Ascending aorta (tissue), 2 donors: ENCODE measurements around the gene TCF20. TPM values are rescaled to one million over a fixed set of nuclear protein-coding genes. Genes with fewer than 3 reads are reported as not detected.

Experiments used
- DNase-seq, 2 donors: peaks; one replicate each; pipeline ENCODE4 v3.0.0-alpha.2; 2019; ENCODE audit warnings: low spot score in 2 of 2
- H3K27ac ChIP-seq, 2 donors: fragments of 200-600 bp; sonication (generic); one replicate each; pipeline ENCODE4 v1.5.1; 2016 to 2017; ENCODE audit warnings: mild to moderate bottlenecking in 1 of 2
- H3K27me3 ChIP-seq: fragments of 200-600 bp; sonication (generic); one replicate; pipeline ENCODE4 v1.5.1; 2017
- H3K36me3 ChIP-seq, 2 donors: fragments of 200-600 bp; sonication (generic); one replicate each; pipeline ENCODE4 v1.5.1; 2016
- H3K4me1 ChIP-seq, 2 donors: fragments of 200-600 bp; sonication (generic); one replicate each; pipeline ENCODE4 v1.5.1; 2016 to 2017; ENCODE audit warnings: mild to moderate bottlenecking in 1 of 2
- H3K4me3 ChIP-seq, 2 donors: fragments of 200-600 bp; sonication (generic); one replicate each; pipeline ENCODE4 v1.5.1; 2016 to 2017; ENCODE audit warnings: mild to moderate bottlenecking in 1 of 2
- H3K9me3 ChIP-seq, 2 donors: fragments of 200-600 bp; sonication (generic); one replicate each; pipeline ENCODE4 v1.5.1; 2016
- CTCF ChIP-seq, 3 experiments: fragments of 200-600 bp in 2 of 3; fragments of 450-650 bp in 1 of 3; sonication (generic) in 2 of 3; IDR thresholded peaks; one replicate each; pipeline ENCODE4 v1.5.1; 2016 to 2019; ENCODE audit warnings: antibody characterized with exemption in 3 of 3, mild to moderate bottlenecking in 1 of 3, moderate library complexity in 1 of 3
- intact Hi-C: fragments of 100-400 bp; cut with DNase I; formaldehyde crosslinking; loops from one replicate; pipeline ENCODE4 v1.15.1; 2023
- total RNA-seq: library from RNA; depleted of rRNA; stranded (reverse); fragments of >200 nt; gene quantifications from one replicate; pipeline ENCODE4 v1.1.0, GENCODE V29; 2016

TCF20 gene
- total RNA-seq, 1 donor from 2014 or later = 11.9 TPM

GRCh38 chr22:42303396-42304323, 33.2 kb upstream of the TCF20 start:
- Histone ChIP-seq H3K4me3 (no peak overlapping the region), H3K27me3 (no peaks in the 10 kb centered on the region), H3K4me1 (peaks cover 0 to 8% of the 10 kb centered on the region in 2 donors), H3K36me3 (no peaks in the 10 kb centered on the region), H3K9me3 (no peaks in the 10 kb centered on the region), H3K27ac (no peak overlapping the region)
- intact Hi-C loops = no loop called here
- TF ChIP-seq CTCF (IDR thresholded peaks at IDR 0.05) = no peak
- no peak for DNase-seq

DNA sequence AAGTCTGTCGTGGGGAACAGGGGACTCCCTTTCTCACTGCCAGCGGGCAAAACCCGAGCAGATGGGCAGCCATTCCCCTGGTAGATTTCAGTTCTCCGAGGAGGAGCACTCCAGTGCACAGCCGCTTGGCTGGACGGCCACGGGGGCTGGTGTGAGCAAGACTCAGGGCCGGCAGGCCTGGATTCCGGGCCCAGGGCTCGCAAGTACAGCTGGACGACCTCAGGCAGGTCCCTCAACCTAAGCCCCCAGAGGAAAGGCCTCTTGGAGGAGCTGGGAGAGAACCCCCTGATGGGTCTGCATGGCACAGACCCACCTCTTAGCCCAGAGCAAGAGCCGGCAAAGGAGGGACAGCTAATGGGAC, 31.3 kb upstream of the TCF20 start:
- H3K27me3 ChIP-seq = no peaks in the 10 kb centered on the region
- no peak overlapping the region for H3K27ac ChIP-seq
- TF ChIP-seq CTCF (IDR thresholded peaks at IDR 0.05) = no peak
- no peaks in the 10 kb centered on the region for H3K36me3 ChIP-seq
- no peak for DNase-seq
- no peak overlapping the region for H3K4me3 ChIP-seq
- peaks cover 0 to 8% of the 10 kb centered on the region in 2 donors for H3K4me1 ChIP-seq
- no peaks in the 10 kb centered on the region for H3K9me3 ChIP-seq
- intact Hi-C loops = no loop called here

GRCh38 chr22:42301077-42301741, 30.8 kb upstream of the TCF20 start:
- Histone ChIP-seq H3K36me3 (no peaks in the 10 kb centered on the region), H3K27me3 (no peaks in the 10 kb centered on the region), H3K9me3 (no peaks in the 10 kb centered on the region), H3K27ac (no peak overlapping the region), H3K4me3 (no peak overlapping the region), H3K4me1 (peaks cover 0 to 8% of the 10 kb centered on the region in 2 donors)
- no peak for TF ChIP-seq CTCF (IDR thresholded peaks at IDR 0.05)
- no peak for DNase-seq
- intact Hi-C loops = no loop called here

DNA sequence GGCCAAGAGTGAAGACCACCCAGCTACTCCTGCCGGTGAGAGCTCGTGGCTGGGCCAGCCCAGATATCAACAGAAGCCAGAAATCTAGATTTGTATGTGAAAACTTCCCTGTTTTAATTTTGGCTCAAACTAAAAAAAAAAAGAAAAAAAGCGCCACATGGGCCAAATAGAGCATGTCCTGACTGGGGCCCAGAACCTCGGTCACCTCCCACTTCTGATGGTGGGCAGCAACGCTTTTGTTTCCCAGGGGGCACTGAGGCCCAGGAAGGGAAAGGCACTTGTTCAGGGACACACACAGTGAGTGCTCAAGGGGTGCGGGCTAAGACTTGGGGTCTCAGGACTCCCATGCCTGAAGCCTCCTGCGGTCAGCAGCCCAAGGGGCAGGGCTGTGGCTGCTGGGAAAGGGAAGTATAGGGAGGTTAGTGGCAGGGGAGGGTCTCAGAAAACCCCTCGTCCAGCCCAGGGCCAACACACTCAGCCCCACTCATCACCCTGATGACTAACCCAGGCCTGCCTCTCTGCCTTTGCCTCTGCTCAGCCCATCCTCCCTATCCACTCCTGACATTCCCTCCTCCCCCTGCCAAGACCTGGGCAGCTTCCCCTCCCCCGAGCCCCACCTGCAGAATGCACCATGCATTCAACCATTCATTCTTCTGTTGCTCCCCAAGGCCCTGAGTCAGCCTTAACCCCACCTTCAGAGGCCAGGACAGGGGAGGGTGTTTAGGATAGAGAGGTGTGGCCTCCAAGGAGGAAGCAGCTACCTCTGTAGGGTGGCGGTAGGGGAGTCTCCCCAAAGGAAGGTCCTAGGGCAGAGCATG, 30.0 kb upstream of the TCF20 start:
- Histone ChIP-seq H3K27ac (no peak overlapping the region), H3K4me3 (no peak overlapping the region), H3K27me3 (no peaks in the 10 kb centered on the region), H3K36me3 (no peaks in the 10 kb centered on the region), H3K9me3 (no peaks in the 10 kb centered on the region), H3K4me1 (peaks cover 0 to 8% of the 10 kb centered on the region in 2 donors)
- no peak for TF ChIP-seq CTCF (IDR thresholded peaks at IDR 0.05)
- intact Hi-C loops = no loop called here
- no peak for DNase-seq

DNA sequence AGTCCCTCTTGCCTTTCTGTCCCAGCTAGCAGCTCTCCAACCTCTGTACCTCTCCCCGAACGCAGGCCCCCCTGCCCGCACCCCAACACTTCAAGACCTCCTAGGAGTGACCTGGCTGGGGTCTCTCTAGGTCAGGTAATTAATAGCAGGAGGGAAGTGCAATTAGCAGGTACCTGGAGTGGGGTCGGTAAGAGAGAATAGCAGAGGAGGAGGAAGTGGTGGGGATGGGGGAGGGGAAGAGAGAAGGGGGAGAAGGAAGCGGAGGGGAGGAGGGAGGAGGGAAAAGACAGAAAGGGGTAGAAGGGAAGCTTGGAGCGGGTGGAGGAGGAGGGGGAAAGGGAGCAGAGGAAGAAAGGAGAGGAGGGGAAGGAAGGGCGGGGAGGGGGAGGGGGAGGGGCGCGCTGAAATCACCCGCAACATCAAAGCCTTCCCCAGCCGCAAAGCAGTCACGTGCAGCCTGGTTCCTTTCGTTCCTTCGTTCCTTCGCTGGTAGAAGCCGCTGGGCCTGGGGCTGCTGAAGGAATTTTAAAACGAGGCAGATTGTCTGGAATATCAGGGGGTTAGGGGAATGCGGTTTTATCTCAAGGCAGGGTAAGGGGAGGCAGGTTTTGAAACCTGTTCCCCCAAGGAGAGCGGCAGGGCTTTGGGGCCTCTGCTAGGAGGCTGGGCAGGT, 29.3 kb upstream of the TCF20 start:
- no peak overlapping the region for H3K27ac ChIP-seq
- intact Hi-C loops = no loop called here

More for the DNA sequence above, 29.3 kb upstream of the TCF20 start:
- no peak for TF ChIP-seq CTCF (IDR thresholded peaks at IDR 0.05)
- H3K9me3 ChIP-seq = no peaks in the 10 kb centered on the region
- no peaks in the 10 kb centered on the region for H3K36me3 ChIP-seq
- no peak for DNase-seq
- H3K4me3 ChIP-seq = no peak overlapping the region
- H3K4me1 ChIP-seq = peaks cover 0 to 8% of the 10 kb centered on the region in 2 donors
- no peaks in the 10 kb centered on the region for H3K27me3 ChIP-seq
